Measurements from ENCODE around the gene NUMA1.

NUMA1 gene

GRCh38 chr11:72123117-72123653, 42.8 kb upstream of the NUMA1 start:
- H2AK5ac ChIP-seq (ENCODE audit: low read length): no peak overlapping the region
- H3K18ac ChIP-seq (ENCODE audit: low read length): no peak overlapping the region
- H4K5ac ChIP-seq (ENCODE audit: low read length): no peak overlapping the region
- no peak overlapping the region for H3K27ac ChIP-seq (ENCODE audit: low read depth, low read length)
- H3K79me1 ChIP-seq (ENCODE audit: low read length): no peaks in the 10 kb centered on the region
- H3K4ac ChIP-seq (ENCODE audit: low read depth, low read length): no peak overlapping the region
- DNase-seq: no peak
- H3K9ac ChIP-seq (ENCODE audit: low read length): no peak overlapping the region
- H2BK120ac ChIP-seq (ENCODE audit: low read depth, low read length): no peak overlapping the region
- H3K79me2 ChIP-seq (ENCODE audit: control insufficient read depth, insufficient read depth, low read length): no peaks in the 10 kb centered on the region
- H2BK5ac ChIP-seq (ENCODE audit: low read length): no peak overlapping the region
- WGBS (ENCODE audit: extremely low coverage, insufficient coverage, low lambda C conversion rate): no CpG with 5 or more reads among the region's 3 CpGs
- H2BK15ac ChIP-seq (replicated peaks; ENCODE audit: low read depth): no peak overlapping the region
- no peak overlapping the region for H3K4me2 ChIP-seq (ENCODE audit: low read length)
- no peak overlapping the region for H4K8ac ChIP-seq (ENCODE audit: low read depth, low read length)
- no peak overlapping the region for H3K56ac ChIP-seq (ENCODE audit: low read length)
- H3K27me3 ChIP-seq (ENCODE audit: insufficient read depth, low read length, poor library complexity): no peaks in the 10 kb centered on the region
- no peak overlapping the region for H3K4me3 ChIP-seq (ENCODE audit: low read length)
- H3K23ac ChIP-seq (ENCODE audit: low read length): no peak overlapping the region
- no peaks in the 10 kb centered on the region for H3K4me1 ChIP-seq (ENCODE audit: control insufficient read depth, low read depth, low read length)
- no peaks in the 10 kb centered on the region for H3K36me3 ChIP-seq (ENCODE audit: control insufficient read depth, insufficient read depth, low read length)

GRCh38 chr11:72122607-72123006, 42.3 kb upstream of the NUMA1 start:
- no peak overlapping the region for H2AK5ac ChIP-seq (ENCODE audit: low read length)
- H3K23ac ChIP-seq (ENCODE audit: low read length): no peak overlapping the region
- no peak overlapping the region for H3K4me3 ChIP-seq (ENCODE audit: low read length)
- no CpG with 5 or more reads among the region's 1 CpG for WGBS (ENCODE audit: extremely low coverage, insufficient coverage, low lambda C conversion rate)
- H3K79me1 ChIP-seq (ENCODE audit: low read length): no peaks in the 10 kb centered on the region
- no peak overlapping the region for H3K18ac ChIP-seq (ENCODE audit: low read length)
- no peak overlapping the region for H4K8ac ChIP-seq (ENCODE audit: low read depth, low read length)
- H3K4me2 ChIP-seq (ENCODE audit: low read length): no peak overlapping the region
- H3K79me2 ChIP-seq (ENCODE audit: control insufficient read depth, insufficient read depth, low read length): no peaks in the 10 kb centered on the region
- H3K56ac ChIP-seq (ENCODE audit: low read length): no peak overlapping the region
- no peak overlapping the region for H2BK120ac ChIP-seq (ENCODE audit: low read depth, low read length)
- H2BK15ac ChIP-seq (replicated peaks; ENCODE audit: low read depth): no peak overlapping the region
- no peak overlapping the region for H3K4ac ChIP-seq (ENCODE audit: low read depth, low read length)
- no peak for DNase-seq
- no peaks in the 10 kb centered on the region for H3K4me1 ChIP-seq (ENCODE audit: control insufficient read depth, low read depth, low read length)
- H4K5ac ChIP-seq (ENCODE audit: low read length): no peak overlapping the region
- no peak overlapping the region for H3K9ac ChIP-seq (ENCODE audit: low read length)
- no peak overlapping the region for H2BK5ac ChIP-seq (ENCODE audit: low read length)
- no peaks in the 10 kb centered on the region for H3K36me3 ChIP-seq (ENCODE audit: control insufficient read depth, insufficient read depth, low read length)
- H3K27me3 ChIP-seq (ENCODE audit: insufficient read depth, low read length, poor library complexity): no peaks in the 10 kb centered on the region
- H3K27ac ChIP-seq (ENCODE audit: low read depth, low read length): no peak overlapping the region

GRCh38 chr11:72120930-72121329, 40.6 kb upstream of the NUMA1 start:
- H3K4me3 ChIP-seq (ENCODE audit: low read length): no peak overlapping the region
- H3K4ac ChIP-seq (ENCODE audit: low read depth, low read length): no peak overlapping the region
- no peak overlapping the region for H3K27ac ChIP-seq (ENCODE audit: low read depth, low read length)
- no peak overlapping the region for H2AK5ac ChIP-seq (ENCODE audit: low read length)
- no peaks in the 10 kb centered on the region for H3K4me1 ChIP-seq (ENCODE audit: control insufficient read depth, low read depth, low read length)
- H2BK15ac ChIP-seq (replicated peaks; ENCODE audit: low read depth): no peak overlapping the region
- no peak overlapping the region for H2BK5ac ChIP-seq (ENCODE audit: low read length)
- no peaks in the 10 kb centered on the region for H3K79me1 ChIP-seq (ENCODE audit: low read length)
- H3K36me3 ChIP-seq (ENCODE audit: control insufficient read depth, insufficient read depth, low read length): no peaks in the 10 kb centered on the region
- no peak overlapping the region for H4K5ac ChIP-seq (ENCODE audit: low read length)
- H3K4me2 ChIP-seq (ENCODE audit: low read length): no peak overlapping the region
- H2BK120ac ChIP-seq (ENCODE audit: low read depth, low read length): no peak overlapping the region
- WGBS (ENCODE audit: extremely low coverage, insufficient coverage, low lambda C conversion rate): no CpG with 5 or more reads among the region's 2 CpGs
- DNase-seq: no peak
- no peak overlapping the region for H4K8ac ChIP-seq (ENCODE audit: low read depth, low read length)
- H3K79me2 ChIP-seq (ENCODE audit: control insufficient read depth, insufficient read depth, low read length): no peaks in the 10 kb centered on the region
- H3K56ac ChIP-seq (ENCODE audit: low read length): no peak overlapping the region
- H3K18ac ChIP-seq (ENCODE audit: low read length): no peak overlapping the region
- H3K27me3 ChIP-seq (ENCODE audit: insufficient read depth, low read length, poor library complexity): no peaks in the 10 kb centered on the region
- H3K9ac ChIP-seq (ENCODE audit: low read length): no peak overlapping the region
- H3K23ac ChIP-seq (ENCODE audit: low read length): no peak overlapping the region

GRCh38 chr11:72119198-72119597, 38.9 kb upstream of the NUMA1 start:
- H3K4me2 ChIP-seq (ENCODE audit: low read length): no peak overlapping the region
- no peak overlapping the region for H2BK15ac ChIP-seq (replicated peaks; ENCODE audit: low read depth)
- no peaks in the 10 kb centered on the region for H3K4me1 ChIP-seq (ENCODE audit: control insufficient read depth, low read depth, low read length)
- no peak overlapping the region for H2AK5ac ChIP-seq (ENCODE audit: low read length)
- no peak overlapping the region for H4K5ac ChIP-seq (ENCODE audit: low read length)
- no peaks in the 10 kb centered on the region for H3K27me3 ChIP-seq (ENCODE audit: insufficient read depth, low read length, poor library complexity)
- no peak overlapping the region for H3K23ac ChIP-seq (ENCODE audit: low read length)
- H3K27ac ChIP-seq (ENCODE audit: low read depth, low read length): no peak overlapping the region
- no peak for DNase-seq
- WGBS (ENCODE audit: extremely low coverage, insufficient coverage, low lambda C conversion rate): no CpG with 5 or more reads among the region's 6 CpGs
- no peak overlapping the region for H3K4ac ChIP-seq (ENCODE audit: low read depth, low read length)
- no peak overlapping the region for H2BK5ac ChIP-seq (ENCODE audit: low read length)
- no peaks in the 10 kb centered on the region for H3K36me3 ChIP-seq (ENCODE audit: control insufficient read depth, insufficient read depth, low read length)
- H3K79me1 ChIP-seq (ENCODE audit: low read length): no peaks in the 10 kb centered on the region
- no peak overlapping the region for H3K9ac ChIP-seq (ENCODE audit: low read length)
- H4K8ac ChIP-seq (ENCODE audit: low read depth, low read length): no peak overlapping the region
- no peak overlapping the region for H3K4me3 ChIP-seq (ENCODE audit: low read length)
- H3K18ac ChIP-seq (ENCODE audit: low read length): no peak overlapping the region
- no peak overlapping the region for H2BK120ac ChIP-seq (ENCODE audit: low read depth, low read length)
- H3K56ac ChIP-seq (ENCODE audit: low read length): no peak overlapping the region
- no peaks in the 10 kb centered on the region for H3K79me2 ChIP-seq (ENCODE audit: control insufficient read depth, insufficient read depth, low read length)

- H3K4me1 ChIP-seq (ENCODE audit: control insufficient read depth, low read depth, low read length): peaks cover 2% of the 10 kb centered on the region
- no peak overlapping the region for H3K56ac ChIP-seq (ENCODE audit: low read length)
- H3K79me2 ChIP-seq (ENCODE audit: control insufficient read depth, insufficient read depth, low read length): no peaks in the 10 kb centered on the region
- no peaks in the 10 kb centered on the region for H3K79me1 ChIP-seq (ENCODE audit: low read length)
- no peak overlapping the region for H3K4ac ChIP-seq (ENCODE audit: low read depth, low read length)
- no peak overlapping the region for H3K27ac ChIP-seq (ENCODE audit: low read depth, low read length)
- no peak for DNase-seq
- no peaks in the 10 kb centered on the region for H3K36me3 ChIP-seq (ENCODE audit: control insufficient read depth, insufficient read depth, low read length)
- H3K23ac ChIP-seq (ENCODE audit: low read length): no peak overlapping the region
- H4K8ac ChIP-seq (ENCODE audit: low read depth, low read length): no peak overlapping the region
- H2AK5ac ChIP-seq (ENCODE audit: low read length): no peak overlapping the region
- 100% methylated on average over 1 of the region's 6 CpGs for WGBS (ENCODE audit: extremely low coverage, insufficient coverage, low lambda C conversion rate)
- no peak overlapping the region for H3K9ac ChIP-seq (ENCODE audit: low read length)
- no peak overlapping the region for H4K5ac ChIP-seq (ENCODE audit: low read length)
- H3K4me3 ChIP-seq (ENCODE audit: low read length): no peak overlapping the region
- H2BK120ac ChIP-seq (ENCODE audit: low read depth, low read length): no peak overlapping the region
- H2BK15ac ChIP-seq (replicated peaks; ENCODE audit: low read depth): no peak overlapping the region
- no peaks in the 10 kb centered on the region for H3K27me3 ChIP-seq (ENCODE audit: insufficient read depth, low read length, poor library complexity)
- H3K4me2 ChIP-seq (ENCODE audit: low read length): no peak overlapping the region
- no peak overlapping the region for H3K18ac ChIP-seq (ENCODE audit: low read length)
- no peak overlapping the region for H2BK5ac ChIP-seq (ENCODE audit: low read length)
Measured at GRCh38 chr11:72116019-72116755, 35.8 kb upstream of the NUMA1 start.

- Histone ChIP-seq H3K4me2 (ENCODE audit: low read length) (no peak overlapping the region), H3K79me2 (ENCODE audit: control insufficient read depth, insufficient read depth, low read length) (no peaks in the 10 kb centered on the region), H2BK5ac (ENCODE audit: low read length) (no peak overlapping the region), H4K5ac (ENCODE audit: low read length) (no peak overlapping the region), H3K36me3 (ENCODE audit: control insufficient read depth, insufficient read depth, low read length) (no peaks in the 10 kb centered on the region), H2AK5ac (ENCODE audit: low read length) (no peak overlapping the region), H3K4me1 (ENCODE audit: control insufficient read depth, low read depth, low read length) (peaks cover 2% of the 10 kb centered on the region), H4K8ac (ENCODE audit: low read depth, low read length) (no peak overlapping the region), H3K23ac (ENCODE audit: low read length) (no peak overlapping the region), H3K56ac (ENCODE audit: low read length) (no peak overlapping the region), H3K4ac (ENCODE audit: low read depth, low read length) (no peak overlapping the region), H3K4me3 (ENCODE audit: low read length) (no peak overlapping the region), H2BK120ac (ENCODE audit: low read depth, low read length) (no peak overlapping the region), H3K27ac (ENCODE audit: low read depth, low read length) (no peak overlapping the region), H3K18ac (ENCODE audit: low read length) (no peak overlapping the region), H3K79me1 (ENCODE audit: low read length) (no peaks in the 10 kb centered on the region), H3K9ac (ENCODE audit: low read length) (no peak overlapping the region), H2BK15ac (replicated peaks; ENCODE audit: low read depth) (no peak overlapping the region), H3K27me3 (ENCODE audit: insufficient read depth, low read length, poor library complexity) (no peaks in the 10 kb centered on the region)
- no peak for DNase-seq
- WGBS (ENCODE audit: extremely low coverage, insufficient coverage, low lambda C conversion rate): no CpG with 5 or more reads among the region's 1 CpG
Measured at GRCh38 chr11:72114570-72114969, 34.2 kb upstream of the NUMA1 start.

All from mesendoderm (in vitro differentiated cells).